Fibroblast of skin of left biceps (primary cell): ENCODE data around the gene PELO.

ENCODE experiments used
- DNase-seq, 2 experiments: peaks; one replicate each; pipeline ENCODE4 v3.0.0-alpha.2; 2013; ENCODE audit warnings: low read depth in 2 of 2

Gene PELO

DNA sequence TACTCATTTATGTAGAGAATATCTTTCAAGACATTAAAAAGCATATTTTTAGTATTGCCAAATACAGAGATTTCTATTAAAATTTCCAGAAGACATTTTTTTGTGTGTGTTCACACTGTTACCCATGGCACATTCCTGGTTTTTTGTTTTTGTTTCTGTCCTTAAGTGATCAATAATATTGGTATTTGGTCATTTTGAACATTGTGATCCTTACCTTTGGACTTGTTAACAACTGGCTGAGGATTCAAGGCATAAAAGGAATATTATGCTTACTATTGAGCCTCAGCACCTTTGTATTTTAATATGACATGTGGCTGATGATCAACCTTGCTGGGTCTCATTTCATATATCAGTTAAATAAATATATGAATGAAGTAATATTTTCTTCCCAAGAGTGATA, 41.9 kb downstream of the PELO start:
- DNase-seq, result no peak

- DNase-seq, result no peak
These were observed 42.9 kb downstream of the PELO start for GRCh38 chr5:52830650-52831049.

- DNase-seq, result no peak
These were observed 44.2 kb downstream of the PELO start for GRCh38 chr5:52831786-52832511.

- no peak for DNase-seq
These were observed 46.6 kb downstream of the PELO start for GRCh38 chr5:52834320-52834719.

DNA sequence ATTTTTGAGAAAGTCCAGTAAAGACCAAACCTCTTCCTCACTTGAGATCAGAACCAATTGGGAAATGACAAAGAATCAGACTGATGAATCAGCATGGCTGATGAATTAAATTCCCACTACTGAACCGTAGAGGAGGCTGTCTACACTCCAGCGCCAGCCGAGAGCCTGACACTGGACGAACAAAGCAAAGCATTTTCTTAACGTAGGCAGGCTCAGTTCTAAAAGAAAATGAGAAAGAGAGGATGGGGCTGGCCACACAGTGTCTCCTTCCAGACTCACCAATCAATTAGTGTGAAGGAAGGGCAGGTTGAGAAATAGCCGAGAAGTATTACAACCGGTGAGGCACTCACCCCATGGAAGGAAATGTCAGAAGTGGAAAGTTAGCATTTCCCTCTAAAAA, 49.4 kb downstream of the PELO start:
- DNase-seq, result no peak
